Urinary bladder (tissue), 4 donors: Measurements from ENCODE around the gene BBOX1. TPM values are rescaled to one million over a fixed set of nuclear protein-coding genes. Genes with fewer than 3 reads are reported as not detected.
A peak's percentile ranks its signal among the peaks of the same experiment; 100 is the strongest.

Source experiments
- DNase-seq: peaks from one replicate; pipeline ENCODE4 v3.0.0-alpha.2; 2015; ENCODE audit errors: extremely low spot score
- H3K27ac ChIP-seq: one replicate; pipeline ENCODE4 v1.5.1; 2013; ENCODE audit warnings: low read depth, mild to moderate bottlenecking, moderate library complexity
- H3K36me3 ChIP-seq: one replicate; pipeline ENCODE4 v1.6.1; 2013; ENCODE audit warnings: mild to moderate bottlenecking, moderate library complexity; ENCODE audit not compliant: insufficient read depth
- H3K4me1 ChIP-seq: one replicate; pipeline ENCODE4 v1.6.1; 2013; ENCODE audit warnings: mild to moderate bottlenecking, moderate library complexity; ENCODE audit not compliant: insufficient read depth
- H3K4me3 ChIP-seq: one replicate; pipeline ENCODE4 v1.5.1; 2013; ENCODE audit warnings: low read depth, low read length
- WGBS: extraction: QIAGEN DNeasy Blood & Tissue Kit; methylation state at CpG from one replicate; pipeline ENCODE4 v1.1.7; 2013; 5-methylcytosine and 5-hydroxymethylcytosine counted together
- polyA plus RNA-seq: library from polyadenylated mRNA; stranded (reverse); fragments of 200-250 nt; gene quantifications from one replicate; pipeline ENCODE4 v1.2.3, GENCODE V29; 2013
- total RNA-seq: library from RNA; depleted of rRNA; stranded (reverse); fragments of >200 nt; gene quantifications from one replicate; pipeline ENCODE4 v1.2.3, GENCODE V29; 2014
- donor health status: healthy with polysubstance abuse.
- donor health status: healthy.

Gene BBOX1
- total and polyA plus RNA-seq, 2 donors: 0.05 to 0.74 TPM

GRCh38 chr11:27012234-27012921, 28.2 kb upstream of the BBOX1 start:
- no peak for DNase-seq
- WGBS: 11% methylated on average over 4 of the region's 4 CpGs
- no peaks in the 10 kb centered on the region for H3K4me1 ChIP-seq
- no peak overlapping the region for H3K4me3 ChIP-seq
- H3K27ac ChIP-seq: no peak overlapping the region
- H3K36me3 ChIP-seq: no peaks in the 10 kb centered on the region

GRCh38 chr11:27013781-27014361, 26.7 kb upstream of the BBOX1 start:
- H3K4me1 ChIP-seq: no peaks in the 10 kb centered on the region
- no peak overlapping the region for H3K4me3 ChIP-seq
- DNase-seq: no peak
- H3K27ac ChIP-seq: no peak overlapping the region
- WGBS: 28% methylated on average over 4 of the region's 4 CpGs
- no peaks in the 10 kb centered on the region for H3K36me3 ChIP-seq

DNA sequence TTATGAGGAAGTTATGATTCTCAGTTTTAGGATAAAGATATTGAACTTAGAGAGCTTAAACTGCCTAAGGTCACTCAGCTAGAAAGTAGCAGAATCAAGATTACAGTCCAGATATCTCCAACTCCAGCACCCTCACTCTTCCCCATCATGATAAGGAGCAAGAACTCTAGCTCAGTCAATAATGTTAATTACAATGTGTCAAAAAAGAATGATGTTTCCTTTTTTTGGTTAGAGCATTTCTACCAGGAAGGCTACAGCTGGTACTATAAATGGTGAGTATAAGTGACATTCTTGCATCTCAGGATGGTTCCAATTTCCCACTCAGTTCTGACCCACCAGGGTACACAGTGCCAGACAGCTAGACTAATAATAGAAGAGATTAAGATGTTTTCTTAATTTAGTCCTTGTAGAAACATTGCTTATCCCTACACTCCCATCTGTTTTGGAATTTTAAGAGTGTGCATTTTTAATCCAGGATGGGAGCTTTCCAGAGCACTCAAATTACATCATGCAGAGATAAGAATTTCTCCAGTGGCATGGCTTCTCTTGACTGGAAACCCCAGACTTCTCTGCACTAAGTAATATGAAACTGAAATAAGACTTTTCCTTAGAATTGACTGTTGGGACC, 21.6 kb upstream of the BBOX1 start:
- no peak for DNase-seq
- no peak overlapping the region for H3K4me3 ChIP-seq
- no peaks in the 10 kb centered on the region for H3K36me3 ChIP-seq
- H3K4me1 ChIP-seq: no peaks in the 10 kb centered on the region
- no peak overlapping the region for H3K27ac ChIP-seq

DNA sequence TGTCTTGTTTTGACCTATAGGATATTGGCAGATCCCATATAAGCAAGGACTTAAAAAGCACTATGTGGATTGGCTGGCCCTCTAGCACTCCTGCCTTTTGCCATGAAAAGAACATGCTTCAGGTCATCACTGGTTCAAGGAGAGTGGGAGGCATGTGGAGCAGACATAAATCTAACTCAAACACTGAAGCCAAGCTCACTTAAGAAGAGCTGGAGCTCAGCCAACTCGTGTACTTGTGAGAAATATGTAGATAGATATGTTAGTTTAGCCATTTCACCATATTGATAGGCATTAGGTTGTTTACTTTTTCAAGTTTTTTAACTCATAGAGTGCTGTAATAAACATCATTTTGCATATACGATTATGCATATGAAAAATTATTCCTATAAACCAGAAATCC, 19.9 kb upstream of the BBOX1 start:
- no peak for DNase-seq
- Histone ChIP-seq H3K4me3 (no peak overlapping the region), H3K36me3 (no peaks in the 10 kb centered on the region), H3K4me1 (no peaks in the 10 kb centered on the region), H3K27ac (no peak overlapping the region)
- 53% methylated on average over 2 of the region's 2 CpGs for WGBS

GRCh38 chr11:27022659-27023251, 17.9 kb upstream of the BBOX1 start:
- 60% methylated on average over 1 of the region's 1 CpG for WGBS
- Histone ChIP-seq H3K27ac (no peak overlapping the region), H3K4me1 (no peaks in the 10 kb centered on the region), H3K36me3 (no peaks in the 10 kb centered on the region), H3K4me3 (no peak overlapping the region)
- no peak for DNase-seq

DNA sequence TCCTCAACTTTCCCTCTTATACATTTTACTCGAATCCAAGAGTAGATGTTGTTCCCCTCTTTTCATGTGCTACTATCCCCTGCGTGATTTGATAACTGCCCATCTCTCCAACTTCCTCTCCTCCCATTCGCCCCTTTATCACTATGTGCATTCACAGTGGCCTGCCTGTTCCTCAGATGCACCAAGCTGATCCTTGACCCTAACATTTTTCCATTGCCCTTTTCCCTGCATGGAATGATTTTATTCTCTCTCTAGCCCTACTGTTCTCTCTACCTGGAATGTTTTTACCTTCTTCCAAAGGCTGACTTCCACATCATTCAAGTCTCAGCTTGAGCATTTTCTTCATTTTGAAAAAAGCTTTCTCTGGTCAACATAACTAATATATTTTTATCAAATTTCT, 15.8 kb upstream of the BBOX1 start:
- 98% methylated on average over 3 of the region's 3 CpGs for WGBS

GRCh38 chr11:27025312-27025955, 15.2 kb upstream of the BBOX1 start:
- Histone ChIP-seq H3K4me1 (no peaks in the 10 kb centered on the region), H3K4me3 (no peak overlapping the region), H3K36me3 (no peaks in the 10 kb centered on the region), H3K27ac (no peak overlapping the region)
- WGBS: 86% methylated on average over 6 of the region's 6 CpGs
- no peak for DNase-seq

More for the DNA sequence above, 15.8 kb upstream of the BBOX1 start:
- Histone ChIP-seq H3K36me3 (no peaks in the 10 kb centered on the region), H3K4me3 (no peak overlapping the region), H3K4me1 (no peaks in the 10 kb centered on the region), H3K27ac (no peak overlapping the region)
- no peak for DNase-seq

GRCh38 chr11:27025957-27026733, 14.5 kb upstream of the BBOX1 start:
- no peak for DNase-seq
- no peak overlapping the region for H3K4me3 ChIP-seq

GRCh38 chr11:27028561-27028965, 12.1 kb upstream of the BBOX1 start:
- 52% methylated on average over 1 of the region's 1 CpG for WGBS
- peak; percentile 71 for DNase-seq
- H3K4me3 ChIP-seq: no peak overlapping the region
- no peaks in the 10 kb centered on the region for H3K4me1 ChIP-seq
- H3K36me3 ChIP-seq: no peaks in the 10 kb centered on the region
- H3K27ac ChIP-seq: no peak overlapping the region

More at GRCh38 chr11:27025957-27026733, 14.5 kb upstream of the BBOX1 start:
- 90% methylated on average over 8 of the region's 8 CpGs for WGBS
- H3K27ac ChIP-seq: no peak overlapping the region
- H3K4me1 ChIP-seq: no peaks in the 10 kb centered on the region
- H3K36me3 ChIP-seq: no peaks in the 10 kb centered on the region

GRCh38 chr11:27029966-27030365, 10.6 kb upstream of the BBOX1 start:
- no peak overlapping the region for H3K27ac ChIP-seq
- DNase-seq: no peak
- no peaks in the 10 kb centered on the region for H3K4me1 ChIP-seq
- 94% methylated on average over 1 of the region's 1 CpG for WGBS
- H3K4me3 ChIP-seq: no peak overlapping the region
- H3K36me3 ChIP-seq: no peaks in the 10 kb centered on the region

DNA sequence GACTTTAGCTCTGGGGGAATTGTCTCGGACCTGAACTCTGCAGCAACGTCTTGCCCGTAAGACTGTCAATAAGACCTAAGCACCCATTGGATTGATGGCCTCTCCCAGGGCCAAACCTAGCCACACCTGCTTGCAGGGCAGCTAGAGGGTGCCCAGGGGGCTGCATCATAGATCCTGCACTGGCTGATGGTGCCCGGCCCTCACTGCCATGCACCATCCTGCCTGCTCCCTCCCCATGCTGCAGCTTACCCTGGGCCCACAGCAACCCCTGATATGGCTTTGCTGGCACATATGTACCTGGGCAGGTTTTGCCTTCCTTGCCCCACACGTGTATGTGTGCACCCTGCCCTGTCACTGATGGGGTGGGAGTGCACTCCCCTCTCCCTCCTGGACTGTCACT, 8.9 kb upstream of the BBOX1 start:
- H3K4me1 ChIP-seq: no peaks in the 10 kb centered on the region
- no peak overlapping the region for H3K27ac ChIP-seq
- no peaks in the 10 kb centered on the region for H3K36me3 ChIP-seq
- no peak overlapping the region for H3K4me3 ChIP-seq
- DNase-seq: no peak
- 96% methylated on average over 5 of the region's 5 CpGs for WGBS

DNA sequence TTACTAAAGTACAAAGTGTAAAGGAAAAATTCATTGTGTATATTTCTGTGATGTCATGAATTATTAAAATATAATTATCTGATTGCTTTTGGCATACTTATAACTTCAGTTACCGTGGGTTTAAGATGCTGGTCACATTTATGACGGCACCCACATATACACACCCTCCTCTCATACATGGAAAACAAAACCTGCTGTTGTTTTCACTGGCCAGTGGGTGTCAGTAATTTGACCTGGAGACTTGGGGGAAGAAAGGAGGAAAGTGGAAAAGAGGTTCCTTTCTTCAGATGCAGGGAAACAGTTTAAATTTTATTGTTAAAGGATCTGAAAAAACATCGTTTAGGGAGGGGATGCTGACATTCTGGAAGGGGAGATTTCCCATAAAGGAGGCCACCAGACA, 742 bp upstream of the BBOX1 start:
- WGBS: 79% methylated on average over 3 of the region's 3 CpGs
- Histone ChIP-seq H3K4me3 (no peak overlapping the region), H3K27ac (no peak overlapping the region), H3K36me3 (no peaks in the 10 kb centered on the region), H3K4me1 (no peaks in the 10 kb centered on the region)
- DNase-seq: no peak
